Brain pericyte (primary cell): ENCODE data around the gene MED13L.

ENCODE experiments used
- DNase-seq: peaks from one replicate; pipeline ENCODE4 v3.0.0-alpha.2; 2012; ENCODE audit warnings: low read depth, low spot score

MED13L gene

DNA sequence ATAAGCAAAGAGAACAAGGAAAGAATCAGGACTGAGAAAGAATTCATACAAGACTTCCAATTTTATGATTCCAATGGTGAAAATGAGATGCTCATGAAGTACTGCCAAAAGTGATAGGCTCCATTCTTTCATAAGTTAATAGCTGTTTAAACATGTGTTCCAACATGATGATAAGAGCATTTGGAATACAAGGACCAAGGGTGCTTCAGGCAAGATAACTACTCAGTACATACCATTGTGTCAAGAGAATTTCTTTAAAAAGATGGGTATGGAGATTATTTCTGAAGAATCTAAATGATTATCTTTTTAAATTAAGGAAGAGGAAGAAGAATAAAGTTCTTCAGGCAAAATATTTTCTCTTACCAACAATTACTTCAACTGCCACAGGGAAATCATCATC lies 258.1 kb downstream of the MED13L start:
- DNase-seq: no peak

DNA sequence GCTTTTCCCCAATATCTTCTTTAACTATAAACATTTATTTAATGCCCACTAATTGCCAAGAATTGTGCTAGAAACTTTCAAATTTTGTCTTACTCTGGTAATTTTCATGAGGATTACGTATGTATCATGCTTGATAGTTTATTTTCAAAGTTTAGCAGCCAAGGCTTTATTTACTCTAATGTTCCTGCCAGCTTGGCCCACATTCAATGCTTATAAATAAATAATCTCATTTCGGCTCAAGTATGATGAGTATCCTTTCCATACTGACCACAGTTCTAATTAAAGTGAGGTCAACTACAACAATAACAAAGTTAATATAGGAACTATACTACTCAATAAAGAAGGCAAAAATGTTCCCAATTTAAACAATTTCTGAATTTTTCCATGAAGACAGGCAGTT lies 259.2 kb downstream of the MED13L start:
- no peak for DNase-seq

- peak; percentile 24 for DNase-seq
Observed at GRCh38 chr12:116015525-116015924, 262.0 kb downstream of the MED13L start.

DNA sequence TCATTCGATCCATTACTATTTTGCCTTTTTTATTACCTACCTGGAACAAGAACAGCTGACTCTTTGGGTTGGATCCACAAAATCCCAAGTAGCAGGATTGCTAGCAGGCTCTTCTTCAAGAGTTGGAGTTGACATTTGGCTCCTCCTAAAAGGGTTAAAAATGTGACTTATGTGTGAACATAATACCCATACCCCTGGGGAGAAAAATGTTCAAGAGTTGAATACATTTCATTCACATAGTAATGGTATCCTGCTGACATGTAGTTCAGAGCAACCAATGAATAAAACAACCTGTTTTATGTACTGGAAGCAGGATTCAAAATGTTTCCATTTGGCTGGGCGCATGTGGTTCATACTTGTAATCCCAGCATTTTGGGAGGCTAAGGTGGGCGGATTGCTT lies 264.7 kb downstream of the MED13L start:
- DNase-seq: no peak

DNA sequence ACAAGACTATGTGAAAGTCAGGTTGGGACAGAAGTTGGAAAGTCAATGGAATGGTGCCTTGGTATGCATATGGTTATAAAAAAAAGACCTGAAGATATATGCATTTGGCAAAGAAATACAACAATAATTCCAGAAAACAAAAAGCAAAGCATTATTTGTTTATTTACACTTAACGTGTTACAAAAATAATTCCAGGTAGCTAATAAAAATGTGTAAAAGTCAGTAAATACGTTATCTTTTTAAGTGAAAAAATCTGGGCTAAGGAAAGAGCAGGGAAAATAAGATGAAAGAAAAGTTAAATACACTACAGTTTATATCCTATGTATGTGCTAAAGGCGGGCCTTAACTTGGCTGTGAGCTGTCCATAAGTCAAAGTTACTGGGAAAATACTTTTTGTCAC lies 266.3 kb downstream of the MED13L start:
- no peak for DNase-seq

GRCh38 chr12:116010467-116010866 lies 267.0 kb downstream of the MED13L start:
- DNase-seq: no peak

- DNase-seq: no peak
Observed at GRCh38 chr12:116009805-116010204, 267.7 kb downstream of the MED13L start.

GRCh38 chr12:116006141-116006540 lies 271.4 kb downstream of the MED13L start:
- DNase-seq: no peak

DNA sequence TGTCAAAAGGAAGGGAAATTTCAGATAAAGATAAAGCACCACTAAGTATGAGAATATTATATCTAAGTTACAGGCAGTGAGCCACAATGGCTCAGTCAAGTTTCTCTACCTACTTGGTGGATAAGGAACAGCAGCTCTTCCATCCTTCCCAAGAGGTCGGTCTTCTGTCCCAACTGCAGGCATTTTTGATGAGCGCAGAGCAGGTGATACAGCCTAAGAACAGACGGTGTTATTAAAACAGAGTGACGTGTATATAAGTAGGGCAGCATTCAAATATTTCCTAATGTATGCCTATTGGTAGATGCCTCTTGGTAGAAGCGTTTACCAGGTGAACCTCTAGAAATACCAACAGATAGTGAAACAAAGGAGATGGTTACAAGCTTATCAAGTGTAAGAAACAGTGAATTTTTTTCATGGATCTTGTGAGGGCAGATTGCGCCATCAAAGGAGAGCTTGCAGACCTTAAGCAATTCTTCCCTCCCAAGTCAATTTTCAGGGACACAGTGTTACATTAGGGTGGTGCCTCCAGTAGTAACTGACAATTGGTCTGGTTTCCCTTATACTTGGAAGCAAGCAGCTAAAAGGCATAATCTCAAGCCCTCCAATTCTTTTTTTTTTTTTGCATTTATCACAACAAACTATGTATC lies 274.5 kb downstream of the MED13L start:
- DNase-seq: no peak

GRCh38 chr12:116000252-116000651 lies 277.2 kb downstream of the MED13L start:
- DNase-seq: no peak

DNA sequence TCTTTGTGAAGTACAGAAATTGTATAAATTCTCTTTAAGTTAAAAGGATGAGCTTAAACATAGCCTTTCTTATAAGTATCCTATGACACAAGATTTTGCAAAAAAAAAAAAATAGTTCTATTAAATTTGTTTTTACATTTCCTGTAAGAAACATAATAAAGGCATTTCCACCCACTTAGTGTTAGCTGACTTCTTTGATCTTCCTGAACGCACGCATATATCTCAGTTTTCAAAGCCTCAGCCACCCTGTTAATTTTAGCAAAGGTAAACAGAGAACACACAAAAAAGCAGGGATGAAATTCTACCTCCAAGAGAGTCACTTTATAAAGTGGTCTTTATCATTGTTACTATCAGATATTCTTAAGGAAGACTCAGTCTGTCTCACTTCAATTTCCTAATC lies 277.9 kb downstream of the MED13L start:
- no peak for DNase-seq

DNA sequence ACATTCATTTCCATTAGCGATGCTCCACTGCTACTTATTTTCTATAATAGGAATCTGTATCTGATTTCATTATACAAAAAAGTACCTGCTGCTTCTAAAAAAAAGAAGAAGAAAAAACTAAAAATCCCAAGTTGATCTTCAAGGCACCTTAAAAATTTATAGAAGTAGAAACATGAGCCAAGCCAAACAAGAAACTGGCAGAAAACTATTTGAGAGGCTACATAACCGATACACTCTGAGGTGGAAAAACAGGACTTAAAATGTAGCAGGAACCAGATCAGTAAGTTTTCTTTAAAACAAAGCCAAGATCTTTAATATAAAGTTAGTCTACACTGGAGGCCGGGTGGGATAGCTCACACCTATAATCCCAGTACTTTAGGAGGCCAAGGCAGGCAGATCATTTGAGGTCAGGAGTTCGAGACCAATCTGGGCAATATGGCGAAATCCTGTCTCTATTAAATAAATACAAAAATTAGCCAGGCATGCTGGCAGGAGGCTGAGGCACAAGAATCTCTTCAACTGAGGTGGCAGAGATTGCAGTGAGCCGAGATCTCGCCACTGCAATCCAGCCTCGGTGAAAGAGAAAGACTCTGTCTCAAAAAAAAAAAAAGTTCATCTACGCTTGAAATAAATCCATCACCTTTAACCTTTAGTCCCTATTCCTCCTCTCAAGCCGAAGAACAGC lies 278.6 kb downstream of the MED13L start:
- no peak for DNase-seq

DNA sequence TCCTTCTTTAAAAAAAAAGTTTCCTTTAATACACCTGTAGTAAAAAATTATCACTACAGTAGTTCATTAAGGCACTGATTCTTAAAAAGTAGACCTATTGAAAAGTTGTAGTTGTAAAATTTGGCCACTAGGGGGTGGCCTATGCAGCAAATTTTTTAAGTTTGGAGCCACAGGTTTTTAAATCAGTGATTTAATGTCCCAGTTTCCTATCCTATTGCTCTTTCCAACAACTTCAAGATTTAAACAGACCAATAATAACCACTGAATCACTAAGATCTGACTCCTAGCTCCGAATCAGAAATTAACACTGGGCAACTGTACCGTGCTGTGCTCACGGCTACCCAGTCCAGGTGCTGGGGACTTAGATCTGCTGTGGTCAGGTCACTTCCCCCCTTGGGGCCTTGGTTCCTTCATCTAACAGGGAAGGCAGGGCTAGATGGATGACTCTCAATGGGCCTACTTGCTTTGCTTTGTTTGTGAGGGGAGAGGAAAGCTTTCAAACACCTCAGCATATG lies 279.3 kb downstream of the MED13L start:
- no peak for DNase-seq

DNA sequence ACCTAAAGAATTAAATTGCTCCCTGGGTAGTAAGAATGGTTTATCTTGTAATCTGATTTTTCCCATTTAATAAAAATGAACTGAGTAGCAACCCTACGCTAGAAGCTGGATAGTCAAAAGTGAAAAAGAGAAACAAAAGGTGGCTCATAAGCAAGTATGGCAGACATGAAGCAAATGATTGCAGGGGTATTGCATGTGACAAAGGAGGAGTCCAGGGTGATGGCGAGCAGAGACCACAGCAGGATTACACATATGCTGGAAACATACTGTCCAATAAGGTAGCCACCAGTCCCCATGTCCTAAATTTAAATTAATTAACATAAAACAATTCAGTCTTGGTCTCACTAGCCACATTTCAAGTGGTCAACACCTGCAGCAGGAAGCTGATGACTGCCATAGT lies 283.8 kb downstream of the MED13L start:
- DNase-seq: no peak

DNA sequence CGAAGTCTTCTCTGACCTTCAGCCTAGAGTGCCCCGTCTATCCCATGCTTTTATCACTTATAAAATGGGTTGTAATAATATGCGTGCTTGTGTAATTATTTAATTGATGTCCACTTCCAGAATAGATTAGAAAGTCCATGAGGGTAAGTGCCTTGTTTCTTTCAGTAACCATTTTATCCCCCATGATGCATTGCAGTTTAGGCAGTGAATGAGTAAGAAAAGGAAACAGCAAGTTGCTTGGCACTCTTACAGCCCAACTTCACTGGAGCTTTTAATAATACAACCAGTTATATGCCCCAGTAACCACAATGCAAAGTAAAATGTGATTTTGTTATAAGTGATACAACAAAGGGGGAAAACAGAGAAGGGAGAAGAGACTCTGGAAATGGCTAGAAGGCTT lies 287.3 kb downstream of the MED13L start:
- DNase-seq: no peak

DNA sequence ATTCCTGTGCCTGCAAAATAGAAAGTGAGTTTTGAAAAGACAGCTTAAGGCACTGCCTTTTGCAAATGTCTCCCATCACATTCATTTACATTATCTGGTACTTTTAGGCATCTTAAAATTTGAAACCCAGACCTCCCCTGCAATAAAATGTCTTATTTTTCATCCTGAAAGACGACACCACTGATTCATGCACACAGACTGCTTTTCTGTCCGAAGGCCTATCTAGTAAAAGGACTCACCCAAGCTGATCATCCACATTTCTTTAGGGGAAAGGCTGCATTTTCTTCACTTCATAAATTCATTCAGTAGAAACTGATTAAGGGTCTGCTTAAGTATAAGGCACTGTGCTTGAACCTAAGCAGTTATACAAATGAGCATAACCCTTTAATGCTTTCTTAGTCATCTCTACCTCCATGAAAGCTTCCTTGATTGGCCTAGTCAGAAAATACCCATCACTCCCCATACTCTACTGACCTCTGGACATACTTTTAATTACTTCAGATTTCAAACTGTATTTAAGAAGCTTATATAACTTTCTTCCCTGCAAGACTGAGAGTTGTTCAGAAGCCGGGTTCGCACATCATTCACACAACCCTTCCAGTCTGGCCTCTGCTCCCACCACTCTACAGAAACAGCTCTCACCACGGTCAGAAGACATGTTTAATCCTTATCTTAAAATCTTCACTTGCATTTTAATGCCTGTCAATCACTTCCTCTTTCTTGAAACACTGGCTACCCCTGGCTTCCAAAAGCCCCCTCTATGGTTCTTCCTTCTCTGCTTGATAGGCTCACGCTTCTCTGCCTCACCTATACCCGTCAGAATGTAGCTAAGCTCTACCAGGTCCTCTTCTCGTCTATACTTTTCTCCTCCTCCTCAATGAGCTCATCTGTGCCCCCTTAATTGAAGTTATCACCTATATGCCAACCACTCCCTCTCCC lies 288.6 kb downstream of the MED13L start:
- no peak for DNase-seq

- DNase-seq: no peak
Observed at GRCh38 chr12:115988212-115988611, 289.3 kb downstream of the MED13L start.

DNA sequence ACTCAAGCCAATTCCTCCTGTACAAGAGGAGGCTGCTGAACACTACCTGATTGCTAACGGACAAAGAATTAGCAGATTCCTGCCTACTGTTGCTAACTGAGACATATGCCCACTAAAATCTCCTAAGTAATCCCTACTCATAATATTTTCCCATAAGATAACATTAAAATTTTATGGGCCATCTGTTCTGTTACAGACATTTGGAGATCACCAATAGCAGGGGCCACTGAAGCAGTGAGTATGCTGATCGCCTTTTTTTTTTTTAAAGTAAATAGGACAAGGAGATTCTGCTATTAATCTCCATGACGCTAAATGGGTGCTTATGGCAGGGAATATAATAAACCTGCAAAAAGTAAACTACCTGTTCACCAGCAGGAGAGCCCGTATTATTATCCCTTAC lies 292.9 kb downstream of the MED13L start:
- no peak for DNase-seq

DNA sequence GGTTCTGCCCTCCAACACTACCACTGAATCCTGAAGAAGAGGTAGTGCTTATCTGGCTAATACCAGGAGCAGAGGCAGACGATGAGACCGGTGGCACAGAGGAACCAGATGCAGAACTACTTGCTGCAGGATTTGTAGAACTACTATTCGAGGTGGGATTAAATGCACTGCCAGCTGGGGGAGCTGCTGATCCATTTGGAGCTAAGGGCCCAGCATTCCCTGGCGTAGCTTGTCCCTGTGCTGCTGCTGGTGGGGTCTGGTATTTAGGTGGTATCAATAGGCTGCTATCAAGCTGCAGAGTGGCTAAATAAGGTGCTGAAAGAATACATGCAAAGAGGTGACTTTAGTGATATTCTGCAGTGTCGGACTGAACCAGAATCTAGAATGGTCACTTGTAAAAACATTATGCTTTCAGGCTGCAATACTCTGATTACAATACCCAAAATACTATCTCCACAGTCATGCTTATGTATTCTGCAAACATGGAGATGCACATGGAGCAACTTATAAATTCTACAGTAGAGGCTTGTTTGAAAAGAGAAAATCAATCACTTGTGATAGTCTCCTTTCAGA lies 294.2 kb downstream of the MED13L start:
- DNase-seq: no peak

- no peak for DNase-seq
Observed at GRCh38 chr12:115980339-115980738, 297.2 kb downstream of the MED13L start.

DNA sequence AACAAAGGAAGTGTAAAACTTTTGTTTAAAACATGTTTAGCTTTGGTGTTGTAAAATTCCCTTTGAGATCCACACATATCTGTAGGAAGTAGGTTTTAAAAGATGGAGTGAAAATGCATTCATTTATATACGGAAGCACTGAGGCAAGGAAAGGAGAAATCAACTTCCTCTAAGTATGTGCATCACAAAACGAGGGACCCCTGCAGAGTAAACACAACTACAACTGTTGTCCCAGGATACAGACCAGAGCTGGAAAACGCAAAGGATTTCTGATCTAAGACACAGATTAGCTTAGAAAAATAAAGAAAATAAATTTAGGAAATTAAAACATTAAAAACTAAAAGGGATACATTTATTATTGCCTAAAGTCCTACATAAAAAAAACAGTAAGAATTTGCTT lies 297.6 kb downstream of the MED13L start:
- DNase-seq: no peak

DNA sequence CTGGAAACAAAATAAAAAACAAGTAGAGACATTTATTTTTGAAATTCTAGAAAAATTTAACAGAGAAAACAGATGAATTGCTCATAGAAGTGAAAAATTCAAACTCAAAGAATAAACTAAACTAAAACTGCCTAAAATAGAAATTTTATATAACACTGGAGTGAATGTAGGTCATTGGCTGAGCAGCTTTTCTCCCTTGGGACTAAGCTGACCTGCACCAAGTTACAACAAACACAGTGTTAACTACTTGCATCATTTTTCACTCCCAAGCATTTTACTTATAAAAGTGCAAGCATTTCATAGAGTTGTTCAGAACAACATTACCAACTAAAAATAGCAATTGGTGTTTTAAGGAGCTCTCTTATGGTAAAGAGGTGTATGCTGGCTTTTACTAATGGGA lies 298.1 kb downstream of the MED13L start:
- no peak for DNase-seq
